HG03354 (cell line): Measurements from ENCODE around the gene CAMKK2.
A peak's percentile ranks its signal among the peaks of the same experiment; 100 is the strongest.
"Not testable (repeated sequence)": the region's sequence is repeated elsewhere in the genome, so short reads cannot be mapped to it uniquely, and the experiment has no call there.

Experiments
- ATAC-seq: cut with Tn5 transposase; IDR thresholded peaks from one replicate; pipeline ENCODE4 v1.9.1; 2021; ENCODE audit warnings: mild to moderate bottlenecking; ENCODE audit not compliant: unreplicated experiment, poor library complexity, severe bottlenecking

Gene CAMKK2

DNA sequence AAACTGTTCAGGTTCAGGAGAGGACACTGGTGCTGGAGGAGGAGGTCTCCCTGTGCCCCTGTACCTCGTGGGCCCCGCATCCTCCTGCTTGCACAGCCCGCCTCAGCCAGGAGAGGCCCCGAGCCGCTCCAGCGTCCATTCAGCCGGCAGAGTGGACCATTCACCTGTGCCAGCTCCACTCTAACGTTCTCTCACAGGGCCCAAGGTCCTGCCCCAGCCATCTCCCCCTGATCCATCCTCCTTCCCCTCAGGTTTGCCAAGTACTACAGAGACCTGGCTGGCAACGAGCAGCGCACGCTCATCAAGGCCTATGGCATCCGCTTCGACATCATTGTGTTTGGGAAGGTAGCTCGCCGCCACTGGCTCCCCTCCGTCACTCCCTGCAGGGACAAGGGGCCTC is 64.3 kb downstream of the CAMKK2 start:
- no peak for ATAC-seq

DNA sequence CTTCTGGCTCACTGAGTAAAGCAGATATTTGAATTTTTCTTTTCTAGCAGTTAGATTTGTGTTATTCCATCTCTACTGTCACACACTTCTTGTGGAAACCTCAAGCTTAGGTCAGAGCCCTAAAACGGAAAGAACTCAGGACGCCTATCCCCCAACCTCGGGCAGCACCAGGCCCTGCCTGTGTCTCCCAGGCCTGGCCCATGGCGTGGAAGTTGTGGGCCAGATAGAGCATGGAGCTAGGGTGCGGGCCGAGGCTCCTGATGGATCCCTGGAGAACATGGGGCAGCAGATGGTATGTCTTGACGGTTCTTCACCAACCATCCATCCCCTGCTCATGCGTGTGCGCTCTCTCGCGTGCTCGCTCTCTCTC is 66.0 kb downstream of the CAMKK2 start:
- no peak for ATAC-seq

DNA sequence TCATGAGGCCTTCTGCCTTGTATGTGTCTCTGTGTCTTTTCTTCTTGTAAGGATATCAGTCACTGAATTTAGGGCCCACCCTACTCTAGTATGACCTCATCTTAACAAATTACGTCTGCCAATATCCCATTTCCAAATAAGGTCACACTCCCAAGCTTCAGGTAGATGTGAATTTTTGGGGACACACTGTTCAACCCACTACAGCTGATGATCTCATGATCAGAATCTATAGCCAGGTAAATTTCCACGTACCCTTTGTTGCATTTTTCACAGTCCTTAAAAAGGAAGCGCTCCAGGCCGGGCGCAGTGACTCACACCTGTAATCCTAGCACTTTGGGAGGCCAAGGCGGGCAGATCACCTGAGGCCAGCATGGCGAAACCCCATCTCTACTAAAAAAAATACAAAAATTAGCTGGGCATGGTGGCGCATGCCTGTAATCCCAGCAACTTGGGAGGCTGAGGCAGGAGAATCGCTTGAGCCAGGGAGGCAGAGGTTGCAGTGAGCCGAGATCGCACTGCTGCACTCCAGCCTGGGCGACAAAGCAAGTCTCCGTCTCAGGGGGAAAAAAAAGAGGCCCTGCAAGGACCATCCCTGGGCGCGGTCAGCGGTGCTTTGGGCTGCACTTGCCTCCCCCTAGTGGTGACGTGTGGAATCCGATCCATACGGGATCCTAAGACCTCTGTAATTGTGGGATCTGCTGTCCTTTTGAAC is 66.5 kb downstream of the CAMKK2 start:
- ATAC-seq, result not testable (repeated sequence)

DNA sequence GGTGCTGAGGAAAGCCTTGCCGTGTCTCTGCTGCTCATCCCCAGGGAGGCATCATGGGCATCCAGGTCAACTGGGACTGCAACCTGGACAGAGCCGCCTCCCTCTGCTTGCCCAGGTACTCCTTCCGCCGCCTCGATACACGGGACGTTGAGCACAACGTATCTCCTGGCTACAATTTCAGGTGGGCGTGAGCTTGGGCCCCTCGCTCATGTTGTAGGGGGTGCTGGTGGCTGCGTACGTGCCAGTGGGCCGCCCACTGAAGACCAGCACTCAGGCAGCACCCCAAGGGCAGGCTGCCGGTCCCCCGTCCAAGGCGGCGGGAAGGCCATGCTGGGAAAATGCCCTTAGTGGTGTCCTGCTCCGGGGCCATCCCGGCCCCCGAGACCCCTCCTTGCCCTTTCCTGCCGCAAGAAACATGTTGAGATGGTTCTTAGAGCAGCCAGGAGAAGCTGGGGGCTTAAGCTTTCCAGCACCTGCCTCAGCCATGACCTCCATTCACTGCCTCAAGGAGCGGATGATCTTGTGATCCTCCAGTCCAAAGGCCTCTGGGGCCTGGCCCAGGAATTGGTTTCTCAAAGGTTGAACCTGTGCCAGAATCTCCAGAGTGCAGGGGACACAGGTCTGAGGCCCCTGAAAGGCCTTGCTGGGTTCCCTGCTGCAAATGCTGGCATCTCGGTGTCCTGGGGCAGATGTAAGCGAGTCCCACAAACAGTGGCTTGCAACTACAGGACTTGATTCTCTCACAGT is 67.4 kb downstream of the CAMKK2 start:
- no peak for ATAC-seq

DNA sequence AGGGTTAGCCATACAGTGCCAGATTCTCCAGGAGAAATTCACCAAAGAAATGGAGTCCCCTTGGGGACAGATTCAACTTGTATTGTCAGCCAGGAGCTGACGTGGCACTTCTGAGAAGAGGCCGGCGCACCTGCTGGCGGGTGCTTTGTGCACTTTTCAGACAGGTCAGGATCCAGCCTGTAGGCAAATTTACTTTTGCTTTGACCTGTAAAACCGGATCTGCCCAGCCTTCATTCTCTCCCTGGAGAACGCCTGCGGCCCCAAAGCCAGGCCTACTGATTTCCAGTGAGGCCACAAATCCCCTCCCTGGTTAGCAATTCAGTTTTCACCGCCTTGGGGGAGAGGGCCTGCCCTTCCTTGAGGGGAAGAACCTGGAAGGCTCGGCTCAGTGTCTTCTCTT is 69.2 kb downstream of the CAMKK2 start:
- ATAC-seq, result peak; percentile 67

DNA sequence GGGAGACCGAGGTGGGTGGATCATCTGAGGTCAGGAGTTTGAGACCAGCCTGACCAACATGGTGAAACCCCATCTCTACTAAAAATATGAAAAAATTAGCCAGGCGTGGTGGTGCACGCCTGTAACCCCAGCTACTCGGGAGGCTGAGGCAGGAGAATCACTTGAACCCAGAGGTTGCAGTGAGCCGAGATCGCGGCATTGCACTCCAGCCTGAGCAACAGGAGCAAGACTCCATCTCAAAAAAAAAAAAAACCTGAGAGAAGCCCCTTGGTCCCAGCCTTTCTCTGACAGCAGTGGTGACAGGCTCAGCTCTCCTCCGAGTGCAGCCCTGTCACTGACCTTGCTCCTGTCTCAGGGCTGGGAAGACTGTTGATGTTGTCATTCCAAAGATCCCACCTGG is 69.6 kb downstream of the CAMKK2 start:
- ATAC-seq, result not testable (repeated sequence)

DNA sequence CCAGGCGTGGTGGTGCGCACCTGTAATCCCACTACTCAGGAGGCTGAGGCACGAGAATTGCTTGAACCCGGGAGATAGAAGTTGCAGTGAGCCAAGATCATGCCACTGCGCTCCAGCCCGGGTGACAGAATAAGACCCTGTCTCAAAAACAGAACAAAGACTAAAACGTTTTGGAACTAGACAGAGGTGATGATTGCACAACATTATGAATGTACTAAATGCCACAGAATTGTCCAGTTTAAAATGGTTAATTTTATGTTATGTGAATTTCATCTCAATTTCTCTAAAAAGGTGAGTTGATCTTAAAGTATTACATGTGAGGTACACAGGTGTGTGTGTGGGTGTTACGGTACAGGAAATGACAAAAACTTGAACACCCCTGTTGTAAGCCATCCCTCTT is 70.1 kb downstream of the CAMKK2 start:
- ATAC-seq, result no peak

DNA sequence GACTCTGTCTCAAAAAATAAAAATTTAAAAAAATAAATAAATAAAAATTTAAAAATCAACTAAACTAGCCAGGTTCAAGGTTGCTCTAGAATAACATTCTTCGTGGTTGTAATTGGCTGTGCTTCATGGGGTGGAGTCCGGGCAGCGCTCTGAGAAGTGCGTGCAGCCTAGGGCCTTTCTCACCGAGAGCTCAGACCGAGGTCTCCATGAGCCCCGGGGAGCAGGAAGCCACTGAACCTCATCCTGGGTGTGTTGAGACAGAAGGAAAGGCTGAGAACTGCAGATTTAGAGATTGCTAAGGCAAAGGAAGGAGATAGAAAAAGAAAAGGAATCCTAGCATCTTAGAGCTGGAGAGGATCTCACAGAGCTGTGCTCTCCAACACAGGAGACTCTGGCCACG is 71.9 kb downstream of the CAMKK2 start:
- ATAC-seq, result no peak

DNA sequence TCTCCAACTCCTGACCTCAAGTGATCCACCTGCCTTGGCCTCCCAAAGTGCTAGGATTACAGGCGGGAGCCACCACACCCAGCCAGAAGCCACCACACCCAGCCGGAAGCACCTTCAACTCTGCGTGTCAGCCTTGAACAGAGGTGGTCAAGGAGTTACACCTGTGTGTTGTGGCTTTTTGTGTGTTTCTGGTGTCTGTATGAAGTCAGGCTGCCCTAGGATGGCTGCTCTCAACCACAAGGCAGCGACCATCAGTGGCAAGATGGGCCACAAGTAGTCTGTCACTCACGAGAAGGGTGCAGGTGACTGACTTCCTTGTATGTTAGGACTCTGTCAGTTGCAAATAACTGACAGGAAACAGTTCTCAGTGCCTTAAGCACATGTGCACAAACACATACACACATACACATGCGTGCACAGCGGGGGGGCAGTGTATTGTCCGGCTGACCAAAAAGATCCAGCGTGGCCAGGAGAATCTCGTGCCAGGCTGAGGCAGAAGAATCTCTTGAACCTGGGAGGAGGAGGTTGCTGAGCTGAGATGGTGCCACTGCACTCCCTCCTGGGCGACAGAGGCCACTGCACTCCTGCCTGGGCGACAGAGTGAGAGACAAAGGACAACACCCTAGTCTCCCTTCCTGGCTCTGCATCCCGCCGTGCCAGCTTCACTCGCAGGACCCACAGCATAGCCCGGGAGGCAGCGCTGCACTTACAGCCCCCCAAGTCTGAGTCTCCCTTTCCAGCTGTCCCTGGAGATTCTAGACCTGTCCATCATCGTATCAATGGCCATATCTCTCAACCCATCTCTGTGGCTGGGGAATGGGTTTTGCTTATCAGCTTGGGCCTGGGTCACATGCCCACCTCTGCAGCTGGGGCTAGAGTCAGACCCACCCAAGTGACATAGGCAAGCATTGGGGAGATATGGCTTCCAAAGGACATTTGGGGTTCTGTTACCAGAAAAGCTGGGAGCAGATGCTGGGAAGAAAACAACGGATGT is 72.9 kb downstream of the CAMKK2 start:
- ATAC-seq, result peak; percentile 45

DNA sequence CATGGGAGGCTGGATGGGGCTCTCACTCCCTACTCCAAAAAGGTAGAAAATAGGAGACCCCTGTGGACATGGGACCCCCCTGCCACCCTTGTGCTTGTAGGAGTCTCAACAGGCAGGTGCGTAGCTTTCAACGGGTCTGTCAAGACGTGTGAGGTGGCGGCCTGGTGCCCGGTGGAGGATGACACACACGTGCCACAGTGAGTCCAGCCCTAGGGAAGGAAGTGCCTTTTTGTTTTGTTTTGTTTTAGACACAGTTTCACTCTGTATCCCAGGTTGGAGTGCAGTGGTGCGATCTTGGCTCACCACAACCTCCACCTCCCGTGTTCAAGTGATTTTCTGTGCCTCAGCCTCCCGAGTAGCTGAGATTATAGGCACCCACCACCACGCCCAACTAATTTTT is 73.7 kb downstream of the CAMKK2 start:
- ATAC-seq, result no peak

DNA sequence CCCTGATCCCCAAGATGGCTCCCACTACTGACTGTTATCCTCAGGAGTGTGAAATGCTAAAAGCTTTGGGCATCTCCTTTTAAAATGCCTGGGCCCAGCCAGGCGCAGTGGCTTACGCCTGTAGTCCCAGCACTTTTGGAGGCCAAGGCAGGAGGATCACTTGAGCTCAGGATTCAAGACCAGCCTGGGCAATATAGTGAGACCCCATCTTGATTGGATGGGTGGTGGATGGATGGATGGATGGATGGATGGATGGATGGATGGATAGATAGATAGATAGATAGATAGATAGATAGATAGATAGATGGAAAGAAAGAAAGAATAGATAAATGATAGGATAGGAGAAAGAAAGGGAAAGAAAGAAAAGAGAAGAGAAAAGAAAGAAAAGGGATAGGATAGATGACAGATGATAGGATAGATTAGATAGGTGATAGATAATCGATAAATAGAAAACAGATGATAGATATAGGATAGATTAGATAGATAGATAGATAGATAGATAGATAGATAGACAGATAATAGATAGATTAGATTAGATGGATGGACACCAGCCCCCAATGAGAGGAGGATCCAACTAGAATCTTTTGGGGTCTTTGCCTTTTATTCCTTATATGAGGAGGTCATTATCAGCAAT is 77.0 kb downstream of the CAMKK2 start:
- no peak for ATAC-seq

DNA sequence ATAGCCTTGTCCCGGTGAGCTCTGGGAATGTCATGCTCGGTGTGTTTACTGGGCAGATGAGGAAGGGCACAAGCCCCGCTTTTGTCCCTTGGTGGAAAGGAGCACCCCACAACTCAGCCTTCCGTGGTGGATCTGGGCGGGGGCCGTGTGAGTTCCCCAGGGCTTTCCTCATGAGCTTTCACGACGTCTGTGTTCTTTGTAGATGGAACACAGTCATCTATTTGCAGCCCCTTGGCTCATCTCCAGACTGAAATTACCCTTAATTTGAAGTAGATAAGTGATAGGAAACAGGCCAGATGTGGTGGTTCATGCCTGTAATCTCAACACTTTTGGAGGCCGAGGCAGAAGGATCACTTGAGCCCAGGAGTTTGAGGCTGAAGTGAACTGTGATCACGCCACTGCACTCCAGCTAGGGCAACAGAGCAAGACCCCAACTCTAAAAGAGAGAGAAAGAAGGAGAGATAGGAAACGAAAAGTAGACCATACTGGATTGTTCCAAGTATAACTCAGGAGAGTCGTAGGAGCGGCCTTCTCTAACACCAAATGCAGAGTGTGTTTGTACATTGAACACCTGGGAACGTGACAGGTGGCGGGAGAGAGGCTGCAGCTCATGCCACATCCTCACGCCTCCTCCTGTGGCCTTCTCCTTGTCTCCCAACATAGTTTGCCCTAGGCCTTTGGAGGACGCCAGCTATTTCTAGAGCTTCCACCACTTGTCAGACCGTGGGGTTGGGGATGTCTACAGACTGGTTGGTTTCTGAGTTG is 77.7 kb downstream of the CAMKK2 start:
- ATAC-seq, result no peak

DNA sequence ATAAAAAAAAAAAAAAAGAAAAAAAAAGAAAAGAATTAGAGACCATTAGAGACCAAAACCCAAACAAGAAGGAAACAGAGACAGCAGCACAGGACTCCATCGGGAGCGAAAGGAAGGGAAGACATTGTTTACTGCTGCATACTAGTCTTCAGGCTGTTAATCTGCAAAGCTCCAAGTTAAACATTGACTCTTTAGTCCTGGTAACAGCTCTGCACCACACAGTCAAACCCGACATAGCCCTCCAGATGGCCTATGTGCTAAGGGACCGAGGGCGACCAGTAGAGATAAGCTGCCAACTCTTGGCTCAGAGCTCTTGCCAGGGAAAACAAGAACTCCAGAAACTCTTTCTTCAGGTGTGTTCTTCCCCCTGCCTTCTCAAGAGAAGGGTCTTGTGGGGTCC is 78.7 kb downstream of the CAMKK2 start:
- ATAC-seq, result no peak

DNA sequence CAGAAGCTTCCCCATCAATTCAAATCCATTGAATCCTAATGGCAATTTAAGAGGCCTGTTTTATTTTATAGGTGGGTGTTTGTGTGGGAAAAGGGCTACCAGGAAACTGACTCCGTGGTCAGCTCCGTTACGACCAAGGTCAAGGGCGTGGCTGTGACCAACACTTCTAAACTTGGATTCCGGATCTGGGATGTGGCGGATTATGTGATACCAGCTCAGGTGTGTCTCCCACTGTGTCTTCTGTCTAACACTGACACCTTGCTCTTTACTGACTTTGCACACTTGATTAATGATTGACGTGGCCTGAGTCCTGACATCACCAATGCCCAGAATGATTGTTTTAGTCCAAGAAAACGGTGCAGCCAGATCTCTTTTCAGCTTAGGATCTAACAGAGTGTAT is 79.4 kb downstream of the CAMKK2 start:
- ATAC-seq, result no peak

DNA sequence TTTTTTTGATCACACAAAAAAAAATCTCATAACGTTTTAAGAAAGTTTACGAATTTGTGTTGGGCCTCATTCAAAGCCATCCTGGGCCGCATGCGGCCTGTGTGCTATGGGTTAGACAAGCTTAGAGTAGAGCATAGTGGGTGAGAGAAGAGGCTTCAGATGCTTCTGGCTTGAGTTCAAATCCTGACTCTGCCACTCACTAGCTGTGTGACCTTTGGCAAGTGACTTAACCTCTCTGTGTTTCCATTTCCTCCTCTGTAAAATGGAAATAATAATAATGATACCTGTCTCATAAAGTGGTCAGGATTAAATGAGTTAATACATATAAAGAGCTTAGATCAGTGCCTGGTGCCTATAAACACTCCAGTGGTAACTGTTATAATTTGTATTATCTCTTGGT is 80.4 kb downstream of the CAMKK2 start:
- ATAC-seq, result no peak

DNA sequence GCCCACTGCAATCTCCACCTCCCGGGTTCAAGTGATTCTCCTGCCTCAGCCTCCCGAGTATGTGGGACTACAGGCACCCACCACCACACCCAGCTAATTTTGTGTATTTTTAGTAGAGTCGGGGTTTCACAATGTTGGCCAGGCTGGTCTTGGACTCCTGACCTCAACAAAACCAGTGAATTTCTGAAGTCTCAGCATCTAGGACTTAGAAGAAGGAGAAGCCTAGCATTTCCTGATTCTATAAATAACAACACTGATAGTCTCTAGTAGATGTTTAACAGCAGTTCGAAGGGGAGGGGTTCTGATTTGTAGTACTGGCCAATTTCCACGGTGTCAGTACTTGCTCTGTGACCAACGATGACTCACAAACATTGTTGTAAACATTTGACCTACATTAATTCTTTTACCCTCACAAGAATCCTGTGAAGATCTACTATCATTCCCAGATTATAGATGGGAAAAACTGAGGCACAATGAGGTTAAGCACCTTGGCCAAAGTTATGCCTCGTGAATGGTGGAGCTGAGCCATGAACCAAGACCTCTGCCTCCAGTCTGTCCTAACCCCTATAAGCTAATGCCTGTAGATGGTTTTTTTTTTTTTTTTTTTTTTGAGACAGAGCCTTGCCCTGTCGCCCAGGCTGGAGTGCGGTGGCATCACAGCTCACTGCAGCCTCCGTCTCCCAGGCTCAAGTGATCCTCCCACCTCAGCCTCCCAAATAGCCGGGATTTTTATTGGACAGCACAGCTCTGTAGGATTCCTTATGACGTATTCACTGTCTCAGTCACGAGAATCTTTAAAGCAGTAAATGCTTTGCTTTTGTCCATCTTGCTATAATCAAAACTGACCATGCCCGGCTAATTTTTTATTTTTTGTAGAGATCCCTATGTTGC is 81.4 kb downstream of the CAMKK2 start:
- no peak for ATAC-seq

DNA sequence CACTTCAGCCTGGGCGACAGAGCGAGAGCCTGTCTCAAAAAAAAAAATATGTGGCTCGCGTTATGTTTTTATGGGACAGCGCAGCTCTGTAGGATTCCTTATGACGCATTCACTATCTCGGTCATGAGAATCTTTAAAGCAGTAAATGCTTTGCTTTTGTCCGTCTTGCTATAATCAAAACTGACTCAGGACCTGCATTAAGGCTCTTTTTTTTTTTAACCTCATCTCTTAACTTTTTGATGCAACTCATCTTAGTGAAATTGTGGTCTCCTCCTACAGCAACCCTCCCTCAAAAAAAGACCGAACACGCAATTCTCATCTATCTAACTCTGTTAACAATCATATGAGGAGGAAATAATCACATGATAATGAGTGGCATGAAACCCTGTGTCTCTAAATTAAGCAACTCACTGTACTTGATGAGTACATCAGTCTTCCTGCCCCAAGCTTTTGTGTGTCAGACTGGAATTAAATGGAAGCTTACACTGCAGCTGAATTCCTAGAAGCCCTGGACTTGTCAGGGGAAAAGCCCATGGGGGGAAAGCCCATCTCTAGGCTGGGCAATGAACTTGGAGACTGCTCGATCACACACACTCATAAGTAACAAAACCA is 82.2 kb downstream of the CAMKK2 start:
- ATAC-seq, result no peak

DNA sequence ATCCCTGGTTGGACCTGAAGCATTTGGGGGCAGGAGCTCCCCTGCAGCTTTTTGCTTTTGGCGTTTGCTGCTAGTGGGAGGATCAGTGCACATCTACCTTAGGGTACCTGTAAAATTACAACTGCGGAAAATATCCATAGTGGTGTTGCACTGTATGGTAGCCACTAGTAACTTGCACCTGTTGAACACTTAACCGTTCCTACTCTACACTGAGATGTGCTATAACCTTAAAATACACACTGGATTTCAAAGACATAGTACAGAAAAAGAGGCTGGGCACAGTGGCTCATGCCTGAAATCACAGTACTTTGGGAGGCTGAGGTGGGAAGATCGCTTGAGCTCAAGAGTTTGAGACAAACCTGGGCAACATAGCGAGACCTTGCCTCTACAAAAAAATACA is 83.6 kb downstream of the CAMKK2 start:
- no peak for ATAC-seq
